ENCODE results near the gene RNF40. TPM values are rescaled to one million over a fixed set of nuclear protein-coding genes. Genes with fewer than 3 reads are reported as not detected.

RNF40 gene
- total RNA-seq, 4 donors from 2014 or later, result 53.8 to 81.1 (median 73.4) TPM

DNA sequence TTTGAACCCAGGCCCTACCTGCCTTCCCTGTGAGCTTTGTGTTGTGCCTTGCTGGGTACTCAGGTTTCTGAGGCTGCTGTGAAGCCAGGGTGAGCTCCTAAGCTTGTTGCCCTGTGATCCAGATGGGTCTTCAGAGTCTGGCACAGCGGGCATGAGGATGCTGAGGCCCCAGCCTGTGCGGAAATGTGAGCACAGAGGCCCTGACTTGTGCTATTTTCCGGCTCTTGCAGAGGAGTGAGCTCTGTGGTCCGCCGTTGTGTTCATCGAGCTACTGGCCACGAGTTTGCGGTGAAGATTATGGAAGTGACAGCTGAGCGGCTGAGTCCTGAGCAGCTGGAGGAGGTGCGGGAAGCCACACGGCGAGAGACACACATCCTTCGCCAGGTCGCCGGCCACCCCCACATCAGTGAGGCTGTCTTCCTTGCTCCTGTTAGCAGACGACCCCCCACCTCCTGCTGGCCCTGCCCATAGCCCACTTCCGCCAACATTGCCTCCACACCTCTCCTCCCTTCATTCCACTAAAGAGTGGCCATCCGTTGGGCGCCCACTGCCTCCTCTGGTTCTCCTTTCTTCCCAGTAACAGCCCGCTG is 11.2 kb upstream of the RNF40 start:
- no peak overlapping the region for H3K4me3 ChIP-seq
- peaks cover 12 to 62% (median 18%) of the 10 kb centered on the region in 3 donors for H3K36me3 ChIP-seq
- 93% methylated on average over 17 to 19 of the region's 20 CpGs for WGBS, 2 donors
- H3K27me3 ChIP-seq, result no peaks in the 10 kb centered on the region
- no peaks in the 10 kb centered on the region for H3K9me3 ChIP-seq
- no peak overlapping the region for H3K27ac ChIP-seq
- DNase-seq, result no peak
- intact Hi-C loops (cut with DNase I), result no loop called here
- no peak for TF ChIP-seq POLR2A (IDR thresholded peaks at IDR 0.05)
- TF ChIP-seq, protein P1, sequence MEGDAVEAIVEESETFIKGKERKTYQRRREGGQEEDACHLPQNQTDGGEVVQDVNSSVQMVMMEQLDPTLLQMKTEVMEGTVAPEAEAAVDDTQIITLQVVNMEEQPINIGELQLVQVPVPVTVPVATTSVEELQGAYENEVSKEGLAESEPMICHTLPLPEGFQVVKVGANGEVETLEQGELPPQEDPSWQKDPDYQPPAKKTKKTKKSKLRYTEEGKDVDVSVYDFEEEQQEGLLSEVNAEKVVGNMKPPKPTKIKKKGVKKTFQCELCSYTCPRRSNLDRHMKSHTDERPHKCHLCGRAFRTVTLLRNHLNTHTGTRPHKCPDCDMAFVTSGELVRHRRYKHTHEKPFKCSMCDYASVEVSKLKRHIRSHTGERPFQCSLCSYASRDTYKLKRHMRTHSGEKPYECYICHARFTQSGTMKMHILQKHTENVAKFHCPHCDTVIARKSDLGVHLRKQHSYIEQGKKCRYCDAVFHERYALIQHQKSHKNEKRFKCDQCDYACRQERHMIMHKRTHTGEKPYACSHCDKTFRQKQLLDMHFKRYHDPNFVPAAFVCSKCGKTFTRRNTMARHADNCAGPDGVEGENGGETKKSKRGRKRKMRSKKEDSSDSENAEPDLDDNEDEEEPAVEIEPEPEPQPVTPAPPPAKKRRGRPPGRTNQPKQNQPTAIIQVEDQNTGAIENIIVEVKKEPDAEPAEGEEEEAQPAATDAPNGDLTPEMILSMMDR (IDR thresholded peaks at IDR 0.05), result no peak
- peaks cover 7 to 32% (median 10%) of the 10 kb centered on the region in 3 donors for H3K4me1 ChIP-seq

DNA sequence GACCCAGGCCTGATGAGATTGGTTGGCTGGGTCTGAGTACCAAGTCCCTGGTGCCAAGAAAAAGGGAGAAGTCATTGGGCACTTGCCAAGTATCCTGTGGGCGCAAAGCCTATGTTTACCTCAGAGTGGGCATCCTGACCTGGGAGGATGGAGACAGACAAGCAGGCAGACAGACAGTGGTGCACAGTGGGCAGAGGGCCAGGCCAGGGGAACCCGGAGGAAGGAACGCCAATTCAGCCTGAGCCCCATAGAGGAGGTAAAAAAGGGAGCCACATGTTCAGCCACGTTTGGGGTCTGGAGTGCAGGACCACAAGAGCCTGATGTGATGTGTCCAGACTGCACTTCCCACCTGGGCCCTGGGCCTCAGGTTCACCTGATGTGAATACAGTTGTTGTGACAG is 8.5 kb upstream of the RNF40 start:
- TF ChIP-seq, protein P1 (IDR thresholded peaks at IDR 0.05), result no peak
- no peak for TF ChIP-seq POLR2A (IDR thresholded peaks at IDR 0.05)
- Histone ChIP-seq H3K36me3 (peaks cover 12 to 81% (median 18%) of the 10 kb centered on the region in 3 donors), H3K4me3 (no peak overlapping the region), H3K9me3 (no peaks in the 10 kb centered on the region), H3K27ac (no peak overlapping the region), H3K27me3 (no peaks in the 10 kb centered on the region), H3K4me1 (peaks cover 0 to 16% (median 4%) of the 10 kb centered on the region in 3 donors)
- WGBS, 2 donors, result 72% methylated on average over 2 of the region's 4 CpGs; no CpG with 5 or more reads in 1 of the 2 donors
- intact Hi-C loops (cut with DNase I), result no loop called here
- DNase-seq, result no peak

DNA sequence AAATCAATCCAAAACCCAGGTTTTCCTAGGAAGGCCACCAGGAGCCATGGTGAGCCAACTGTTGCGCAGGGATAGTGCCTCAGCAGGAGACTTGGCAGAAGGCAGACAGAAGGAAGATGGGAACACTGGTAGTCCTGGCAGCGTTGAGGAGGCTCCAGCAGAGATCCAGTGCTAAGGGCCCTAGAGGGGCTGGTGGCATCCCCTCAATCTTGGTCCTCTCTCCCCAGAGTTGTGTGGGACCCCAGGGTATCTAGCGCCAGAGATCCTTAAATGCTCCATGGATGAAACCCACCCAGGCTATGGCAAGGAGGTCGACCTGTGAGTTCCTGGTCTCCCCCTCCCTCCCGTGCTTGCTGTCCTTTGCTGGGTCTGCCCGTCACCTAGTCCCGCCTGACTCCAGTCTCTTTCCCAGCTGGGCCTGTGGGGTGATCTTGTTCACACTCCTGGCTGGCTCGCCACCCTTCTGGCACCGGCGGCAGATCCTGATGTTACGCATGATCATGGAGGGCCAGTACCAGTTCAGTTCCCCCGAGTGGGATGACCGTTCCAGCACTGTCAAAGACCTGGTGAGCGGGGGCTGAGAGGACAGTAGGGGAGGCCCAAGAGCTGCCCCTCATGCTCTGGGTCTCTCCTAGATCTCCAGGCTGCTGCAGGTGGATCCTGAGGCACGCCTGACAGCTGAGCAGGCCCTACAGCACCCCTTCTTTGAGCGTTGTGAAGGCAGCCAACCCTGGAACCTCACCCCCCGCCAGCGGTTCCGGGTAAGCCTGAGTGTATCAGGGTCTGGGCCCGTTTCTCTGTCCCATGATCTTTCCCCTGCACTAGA is 6.0 kb upstream of the RNF40 start:
- Histone ChIP-seq H3K9me3 (no peaks in the 10 kb centered on the region), H3K27ac (no peak overlapping the region), H3K27me3 (no peaks in the 10 kb centered on the region), H3K4me1 (peaks cover 3 to 12% (median 6%) of the 10 kb centered on the region in 3 donors), H3K36me3 (peaks cover 12 to 74% (median 16%) of the 10 kb centered on the region in 3 donors), H3K4me3 (no peak overlapping the region)
- DNase-seq, result no peak
- TF ChIP-seq, protein P1 (IDR thresholded peaks at IDR 0.05), result no peak
- no peak for TF ChIP-seq POLR2A (IDR thresholded peaks at IDR 0.05)
- intact Hi-C loops (cut with DNase I), result no loop called here
- 90 to 92% methylated on average over 4 to 15 of the region's 20 CpGs for WGBS, 2 donors

DNA sequence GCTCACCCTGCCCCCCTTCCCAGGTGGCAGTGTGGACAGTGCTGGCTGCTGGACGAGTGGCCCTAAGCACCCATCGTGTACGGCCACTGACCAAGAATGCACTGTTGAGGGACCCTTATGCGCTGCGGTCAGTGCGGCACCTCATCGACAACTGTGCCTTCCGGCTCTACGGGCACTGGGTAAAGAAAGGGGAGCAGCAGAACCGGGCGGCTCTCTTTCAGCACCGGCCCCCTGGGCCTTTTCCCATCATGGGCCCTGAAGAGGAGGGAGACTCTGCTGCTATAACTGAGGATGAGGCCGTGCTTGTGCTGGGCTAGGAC is 5.4 kb upstream of the RNF40 start:
- H3K4me1 ChIP-seq, result peaks cover 4 to 17% (median 8%) of the 10 kb centered on the region in 3 donors
- WGBS, 2 donors, result 96% methylated on average over 9 to 12 of the region's 13 CpGs
- no peak overlapping the region for H3K27ac ChIP-seq
- TF ChIP-seq, protein P1 (IDR thresholded peaks at IDR 0.05), result no peak
- TF ChIP-seq POLR2A (IDR thresholded peaks at IDR 0.05), result no peak
- no peaks in the 10 kb centered on the region for H3K27me3 ChIP-seq
- H3K36me3 ChIP-seq, result peaks cover 12 to 69% (median 12%) of the 10 kb centered on the region in 3 donors
- no peak overlapping the region for H3K4me3 ChIP-seq
- DNase-seq, result no peak
- no peaks in the 10 kb centered on the region for H3K9me3 ChIP-seq
- intact Hi-C loops (cut with DNase I), result no loop called here

DNA sequence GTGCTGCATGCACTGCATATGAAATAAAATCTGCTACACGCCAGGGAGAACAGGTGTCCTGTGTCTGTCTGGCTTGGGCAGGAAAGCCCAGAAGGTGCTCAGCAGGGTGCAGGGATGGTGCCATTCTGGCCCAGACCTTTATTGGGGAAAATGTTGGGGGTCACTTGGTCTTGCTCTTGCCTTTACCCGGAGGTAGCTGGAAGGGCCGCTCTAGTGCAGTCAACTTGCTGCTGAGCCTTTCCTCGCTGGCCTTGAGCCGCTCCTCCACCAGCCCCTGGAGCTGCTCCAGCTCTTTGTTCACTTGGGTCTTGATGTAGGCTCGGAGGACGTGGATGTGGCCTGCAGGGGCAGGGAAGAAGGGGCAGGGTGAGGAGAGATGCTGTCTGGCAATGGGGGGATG is 4.8 kb upstream of the RNF40 start:
- intact Hi-C loops (cut with DNase I), result no loop called here
- H3K36me3 ChIP-seq, result peaks cover 12 to 63% (median 12%) of the 10 kb centered on the region in 3 donors

More for the DNA sequence above, 4.8 kb upstream of the RNF40 start:
- no peak for DNase-seq
- WGBS, 2 donors, result 61 to 100% methylated on average over 2 of the region's 7 CpGs
- TF ChIP-seq POLR2A (IDR thresholded peaks at IDR 0.05), result no peak
- TF ChIP-seq, protein P1 (IDR thresholded peaks at IDR 0.05), result no peak
- no peaks in the 10 kb centered on the region for H3K9me3 ChIP-seq
- H3K27ac ChIP-seq, result no peak overlapping the region
- H3K4me1 ChIP-seq, result peaks cover 4 to 17% (median 8%) of the 10 kb centered on the region in 3 donors
- H3K4me3 ChIP-seq, result no peak overlapping the region
- H3K27me3 ChIP-seq, result no peaks in the 10 kb centered on the region
